ENCODE data around the gene CCT8. TPM values are rescaled to one million over a fixed set of nuclear protein-coding genes. Genes with fewer than 3 reads are reported as not detected.

Gene CCT8
- total and polyA plus RNA-seq, 10 of the 15 experiments (the other 5 are each of a cell fraction or from before 2014, with no cell fraction given): 321 to 696 (median 471) TPM

- ATAC-seq (peak; percentile 77), DNase-seq (ENCODE audit: low read depth, low spot score) (peak; percentile 66), FAIRE-seq (peak; percentile 57)
- BruUV-seq (replicated peaks): no TSS peak
- 4% methylated on average over 1 of the region's 1 CpG for WGBS (ENCODE audit: insufficient coverage, insufficient replicate concordance, low lambda C conversion rate, missing lambda C conversion rate)
- in situ Hi-C loops (cut with MboI): no loop called here
- Histone ChIP-seq H3K27ac (ENCODE audit: control insufficient read depth, insufficient read depth) (peak overlapping the region; percentile 70), H3K27me3 (replicated peaks in 1 of 2; ENCODE audit: control insufficient read depth in 2 of 2, insufficient read depth in 2 of 2, low read length in 1 of 2) (no peaks in the 10 kb centered on the region), H3K9me3 (replicated peaks; ENCODE audit: control insufficient read depth, insufficient read depth, low read length) (no peaks in the 10 kb centered on the region; the same call in 2 of the 3 replicates), H4K20me1 (ENCODE audit: control insufficient read depth, insufficient read depth) (no peaks in the 10 kb centered on the region), H2AFZ (ENCODE audit: control insufficient read depth, low read depth, low read length) (peak overlapping the region; percentile 74), H3K79me2 (ENCODE audit: control insufficient read depth, insufficient read depth, low read length) (no peaks in the 10 kb centered on the region), H3K9ac (ENCODE audit: control insufficient read depth, insufficient read depth, low read length) (peak overlapping the region; percentile 59), H3K36me3 (ENCODE audit: control insufficient read depth in 2 of 2, insufficient read depth in 2 of 2, low read length in 1 of 2) (no peaks in the 10 kb centered on the region), H3K4me3 (peak overlapping the region; percentile 35), H3K4me2 (ENCODE audit: control insufficient read depth, insufficient read depth) (peak overlapping the region; percentile 83), H3K4me1 (ENCODE audit: control insufficient read depth, insufficient read depth, low read length) (peaks cover 35% of the 10 kb centered on the region)
- SMC1A ChIA-PET (ENCODE audit: uncharacterized antibody, unreplicated experiment): interaction anchor here (0.8 to 2.4 kb wide), 18 partner anchors 10 to 250 kb away, joined by 3 to 20 read pairs (median 4); partner anchors contain the start of gene MAP3K7CL
- RAD21 ChIA-PET (ENCODE audit: unreplicated experiment): interaction anchor here (0.7 to 3.4 kb wide), 12 partner anchors 9 to 217 kb away, joined by 3 to 16 read pairs (median 4); no protein-coding TSS in a partner anchor
- POLR2A ChIA-PET: interaction anchor here (0.8 to 1.6 kb wide), 6 partner anchors 9 to 179 kb away, joined by 3 to 7 read pairs (median 4); partner anchors contain the start of genes MAP3K7CL and USP16
- CTCF ChIA-PET: interaction anchor here (0.8 to 1.1 kb wide), 3 partner anchors 10 to 246 kb away, joined by 3 read pairs; no protein-coding TSS in a partner anchor
- intact Hi-C loops (cut with micrococcal nuclease; ENCODE audit: unreplicated experiment): loop anchor here (5.0 kb wide), 2 partner anchors 111 to 181 kb away; no protein-coding TSS in a partner anchor
- no peak for TF ChIP-seq TCF7 (IDR thresholded peaks at IDR 0.05; ENCODE audit: borderline replicate concordance)
- no peak for TF ChIP-seq ZBTB11 (CRISPR knock-in tag; IDR thresholded peaks at IDR 0.05)
- TF ChIP-seq IRF5 (IDR thresholded peaks at IDR 0.05; ENCODE audit: borderline replicate concordance): no peak
- TF ChIP-seq MEF2A (IDR thresholded peaks at IDR 0.05; ENCODE audit: insufficient read depth, low read depth, low read length): no peak
- no peak; the same call in 1 of the 2 replicates for TF ChIP-seq SMC3 (IDR thresholded peaks at IDR 0.05; ENCODE audit: borderline replicate concordance, low read length)
- TF ChIP-seq TBL1XR1 (IDR thresholded peaks at IDR 0.05; ENCODE audit: low read depth, low read length): no peak
- 0 out of 2 replicates have a peak, but pooled peaks have one; percentile 15 for TF ChIP-seq CHD2 (IDR thresholded peaks at IDR 0.05; ENCODE audit: borderline replicate concordance, low read depth, low read length)
- no peak for TF ChIP-seq ZNF207 (IDR thresholded peaks at IDR 0.05; ENCODE audit: borderline replicate concordance)
- TF ChIP-seq POLR2AphosphoS2 (IDR thresholded peaks at IDR 0.05; ENCODE audit: low read depth, low read length): no peak
- TF ChIP-seq TAF1 (IDR thresholded peaks at IDR 0.05; ENCODE audit: borderline replicate concordance, low read depth, low read length): no peak; the same call in 1 of the 2 replicates
- no peak for TF ChIP-seq CBFB (IDR thresholded peaks at IDR 0.05; ENCODE audit: low read depth)
- TF ChIP-seq STAT3 (IDR thresholded peaks at IDR 0.05; ENCODE audit: low read depth, low read length): no peak
- TF ChIP-seq NFYA (IDR thresholded peaks at IDR 0.05; ENCODE audit: borderline replicate concordance, low read depth, low read length): no peak
- TF ChIP-seq ZNF687 (IDR thresholded peaks at IDR 0.05): no peak
- no peak for TF ChIP-seq ZBED1 (IDR thresholded peaks at IDR 0.05; ENCODE audit: borderline replicate concordance)
- no peak for TF ChIP-seq CBX3 (IDR thresholded peaks at IDR 0.05; ENCODE audit: borderline replicate concordance, low read depth)
Observed at GRCh38 chr21:29121759-29122158, 48.3 kb upstream of the CCT8 start.
